ENCODE results near the gene MTHFD1.

Gene MTHFD1

GRCh38 chr14:64407329-64407728 is 19.2 kb downstream of the MTHFD1 start:
- DNase-seq (ENCODE audit: low spot score), result no peak

GRCh38 chr14:64409126-64409920 is 21.2 kb downstream of the MTHFD1 start:
- DNase-seq (ENCODE audit: low spot score), result no peak

GRCh38 chr14:64410084-64410774 is 22.1 kb downstream of the MTHFD1 start:
- DNase-seq (ENCODE audit: low spot score), result peak; percentile 55

DNA sequence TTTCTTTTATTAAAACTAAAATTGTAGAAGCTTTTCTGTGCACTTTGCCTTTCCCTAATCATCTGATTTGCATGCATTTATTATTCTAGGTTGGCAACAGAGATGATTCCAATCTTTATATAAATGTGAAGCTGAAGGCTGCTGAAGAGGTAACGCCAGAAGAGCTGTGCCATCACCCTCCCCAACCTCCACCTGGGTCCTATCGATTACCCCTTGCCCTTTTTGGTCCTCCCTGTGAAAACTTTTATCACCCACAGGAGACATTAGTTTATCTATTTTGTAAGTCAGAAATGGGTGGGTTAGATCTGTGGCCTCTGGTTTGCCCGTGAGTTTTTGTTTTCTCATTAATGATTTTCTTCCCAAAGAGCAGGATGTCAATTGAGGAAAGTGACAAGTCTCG is 22.8 kb downstream of the MTHFD1 start:
- DNase-seq (ENCODE audit: low spot score), result no peak

- DNase-seq (ENCODE audit: low spot score), result no peak
Measured at GRCh38 chr14:64412237-64412636, 24.1 kb downstream of the MTHFD1 start.

DNA sequence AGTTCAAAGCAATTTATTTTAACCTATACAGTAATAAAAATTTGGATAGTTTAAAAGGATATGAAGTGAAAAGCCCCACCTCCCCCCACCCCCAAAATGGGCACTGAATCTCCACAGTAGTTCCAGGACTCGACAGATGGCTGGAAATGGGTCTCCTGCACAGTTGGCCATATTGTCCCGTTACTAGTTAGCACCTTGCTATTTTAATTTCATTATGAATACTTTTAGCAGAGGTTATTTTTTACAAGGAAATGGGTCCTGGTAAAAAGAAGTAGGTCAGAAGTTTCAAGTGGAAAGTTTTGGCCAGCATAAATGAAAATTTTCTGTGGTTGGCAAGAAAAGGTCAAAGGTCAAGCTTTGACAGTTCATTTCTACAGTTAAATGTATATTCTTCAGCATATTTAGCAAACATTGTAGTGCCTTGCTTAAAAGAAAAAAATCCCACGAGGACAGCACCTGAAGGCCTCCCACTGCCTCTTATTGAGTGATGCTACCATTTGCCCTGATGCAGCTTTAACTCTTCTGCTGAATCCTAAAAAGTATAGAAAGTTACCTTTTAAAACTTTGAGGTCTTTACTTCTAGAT is 28.3 kb downstream of the MTHFD1 start:
- DNase-seq (ENCODE audit: low spot score), result no peak

GRCh38 chr14:64417055-64417770 is 29.1 kb downstream of the MTHFD1 start:
- no peak for DNase-seq (ENCODE audit: low spot score)

GRCh38 chr14:64417771-64418125 is 29.6 kb downstream of the MTHFD1 start:
- no peak for DNase-seq (ENCODE audit: low spot score)

DNA sequence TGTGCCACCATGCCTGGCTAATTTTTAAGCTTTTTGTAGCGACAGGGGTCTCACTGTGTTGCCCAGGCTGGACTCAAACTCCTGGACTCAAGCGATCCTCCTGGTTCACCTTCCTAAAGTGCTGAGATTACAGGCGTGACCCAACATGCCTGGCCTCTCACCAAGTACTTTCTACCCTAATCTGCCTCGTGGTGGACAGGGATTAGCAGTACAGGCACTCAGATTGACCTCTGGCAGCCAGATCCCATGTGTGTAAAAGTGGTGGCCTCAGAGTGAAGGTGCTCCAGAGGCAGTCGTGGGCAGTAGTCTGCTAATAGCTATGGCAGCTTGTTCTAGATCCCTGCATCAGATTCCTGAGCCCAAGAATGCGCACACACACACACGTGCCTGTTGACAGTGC is 30.9 kb downstream of the MTHFD1 start:
- DNase-seq (ENCODE audit: low spot score), result no peak

DNA sequence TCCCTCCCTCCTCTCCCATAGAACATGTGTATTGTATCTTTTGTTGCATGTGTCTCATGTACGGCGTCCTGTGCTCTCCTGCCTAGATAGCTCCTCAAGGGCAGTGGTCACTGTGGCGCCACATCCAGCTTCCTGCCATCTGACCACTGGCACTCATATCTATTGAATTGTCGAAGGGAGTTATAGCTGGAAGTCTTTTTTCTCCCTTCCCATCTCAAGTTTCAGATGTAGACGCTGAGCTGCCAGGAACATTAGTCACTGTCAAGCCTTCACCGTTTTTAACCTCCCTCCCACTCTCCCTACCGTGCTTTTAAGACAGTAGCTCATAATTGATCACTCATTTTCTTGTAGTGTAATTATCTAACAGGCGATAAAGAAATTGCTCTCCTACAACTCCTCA is 33.0 kb downstream of the MTHFD1 start:
- DNase-seq (ENCODE audit: low spot score), result no peak

GRCh38 chr14:64422005-64422404 is 33.9 kb downstream of the MTHFD1 start:
- no peak for DNase-seq (ENCODE audit: low spot score)

DNA sequence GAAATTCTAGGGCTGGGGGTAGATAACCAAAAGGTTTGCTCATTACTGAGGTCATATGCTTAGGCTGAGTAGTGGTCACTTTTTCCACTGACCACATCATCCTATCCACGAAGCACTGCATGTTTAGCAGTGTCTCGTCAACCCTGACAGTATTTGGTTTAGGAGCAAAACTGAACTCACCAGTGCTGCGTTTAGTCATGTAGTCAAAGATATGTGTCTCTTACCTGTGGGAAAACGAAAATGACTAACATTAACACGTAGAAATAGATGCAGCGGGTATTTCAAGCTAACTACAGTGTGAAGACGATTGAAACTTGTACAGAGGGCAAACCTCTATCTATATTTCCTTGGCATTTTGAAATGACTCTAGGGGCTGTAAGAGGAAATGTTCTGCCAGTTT is 34.6 kb downstream of the MTHFD1 start:
- no peak for DNase-seq (ENCODE audit: low spot score)

GRCh38 chr14:64423987-64424386 is 35.8 kb downstream of the MTHFD1 start:
- DNase-seq (ENCODE audit: low spot score), result no peak

GRCh38 chr14:64434528-64434927 is 46.4 kb downstream of the MTHFD1 start:
- DNase-seq (ENCODE audit: low spot score), result no peak

DNA sequence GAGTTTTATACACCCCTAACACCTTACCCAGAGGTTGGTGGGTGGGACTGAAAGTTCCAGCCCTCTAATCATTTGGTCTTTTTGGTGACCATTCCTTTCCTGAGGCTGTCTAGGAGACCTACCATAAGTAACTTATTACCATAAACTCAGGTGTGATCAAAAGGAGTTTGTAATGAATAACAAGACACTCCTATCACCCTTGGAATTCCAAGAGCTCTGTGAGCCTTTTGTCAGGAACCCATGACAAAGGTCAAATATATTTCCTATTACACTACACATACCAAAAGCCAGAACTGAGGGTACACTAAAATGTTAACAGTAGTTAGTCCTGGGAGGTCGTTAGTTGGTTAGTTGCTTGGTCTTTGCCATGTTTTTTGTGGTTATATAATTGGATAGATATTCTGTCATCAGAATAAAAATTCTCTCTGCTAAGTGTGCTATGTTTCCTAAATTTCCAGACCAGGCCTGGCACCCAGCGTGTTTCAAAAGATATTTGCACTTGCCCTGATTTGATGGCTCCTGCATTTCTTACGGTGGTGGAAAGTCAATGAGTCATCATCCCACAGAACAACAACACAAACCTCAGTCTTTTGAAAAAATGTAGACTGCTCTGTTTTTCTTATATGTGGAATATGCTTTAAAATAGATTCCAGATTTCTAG is 50.2 kb downstream of the MTHFD1 start:
- DNase-seq (ENCODE audit: low spot score), result no peak

DNA sequence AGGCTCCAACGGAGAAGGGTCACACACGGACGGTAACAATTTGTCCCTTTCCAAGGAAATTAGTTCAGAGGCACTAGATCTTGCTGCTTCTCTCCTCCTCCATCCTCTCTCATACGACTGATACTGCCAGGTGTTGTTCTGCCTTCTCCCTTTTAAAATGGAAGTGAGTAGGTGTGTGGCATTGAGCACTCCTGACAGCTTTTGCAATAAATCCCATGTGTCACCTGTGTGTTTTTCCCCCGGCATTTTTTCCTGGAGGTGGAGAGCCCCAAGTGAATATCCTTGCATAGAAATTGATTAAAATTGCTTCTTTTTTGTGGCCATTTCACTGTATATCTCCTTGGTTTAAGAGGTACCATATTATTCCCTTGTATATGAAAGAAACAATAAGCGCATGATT is 51.0 kb downstream of the MTHFD1 start:
- DNase-seq (ENCODE audit: low spot score), result no peak

GRCh38 chr14:64440494-64440893 is 52.3 kb downstream of the MTHFD1 start:
- DNase-seq (ENCODE audit: low spot score), result no peak

DNA sequence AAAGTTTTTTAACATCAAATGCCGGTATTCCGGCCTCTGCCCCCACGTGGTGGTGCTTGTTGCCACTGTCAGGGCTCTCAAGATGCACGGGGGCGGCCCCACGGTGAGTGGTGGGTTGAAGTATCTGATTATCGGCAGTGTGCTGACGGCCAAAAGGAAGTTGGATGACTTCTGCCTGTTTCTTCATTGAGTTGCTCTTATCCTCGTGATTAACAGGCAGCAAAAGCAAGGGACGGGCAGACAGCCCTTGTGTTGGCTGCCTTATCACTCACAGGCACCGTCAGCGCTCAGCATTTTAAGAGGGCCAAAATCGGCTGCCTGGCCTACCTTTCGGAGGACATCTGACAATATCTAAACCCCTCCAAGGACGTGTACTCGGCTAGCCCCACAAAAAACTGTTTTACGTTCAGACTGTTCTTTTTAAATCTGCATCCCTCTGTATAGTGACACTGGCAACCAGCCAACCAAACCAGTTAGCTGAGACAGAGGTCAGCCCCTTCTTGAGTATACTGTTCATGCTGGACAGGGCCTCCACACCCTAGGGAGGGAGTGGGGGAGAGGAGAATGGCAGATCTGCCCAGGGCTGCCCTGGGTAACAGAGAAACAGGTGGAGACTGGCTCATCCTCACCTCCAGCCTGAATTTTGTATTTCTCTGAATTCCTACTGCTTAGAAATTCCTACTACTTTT is 54.3 kb downstream of the MTHFD1 start:
- DNase-seq (ENCODE audit: low spot score), result no peak

DNA sequence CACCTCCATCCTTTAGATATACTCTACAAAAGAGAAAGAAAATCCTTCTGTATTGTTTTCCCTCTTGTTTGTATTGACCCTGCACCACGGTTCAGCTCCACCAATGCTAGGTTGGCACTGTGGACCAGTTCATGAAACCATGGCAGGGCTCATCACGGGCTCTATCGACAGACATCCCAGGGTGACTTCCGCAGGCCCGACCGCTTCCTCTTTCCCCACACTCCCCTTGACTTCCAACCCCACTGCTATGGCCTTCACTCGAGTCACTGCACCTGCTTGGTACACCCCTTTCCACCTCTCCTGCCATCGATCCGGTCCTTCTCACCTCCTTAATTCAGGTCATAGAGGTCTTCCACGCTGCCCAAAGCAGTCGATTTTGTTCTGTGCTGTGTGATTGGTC is 56.0 kb downstream of the MTHFD1 start:
- no peak for DNase-seq (ENCODE audit: low spot score)

GRCh38 chr14:64444984-64445845 is 57.1 kb downstream of the MTHFD1 start:
- no peak for DNase-seq (ENCODE audit: low spot score)
